ENCODE measurements around the gene NPY4R. TPM values are rescaled to one million over a fixed set of nuclear protein-coding genes. Genes with fewer than 3 reads are reported as not detected.
"Not testable (repeated sequence)": the region's sequence is repeated elsewhere in the genome, so short reads cannot be mapped to it uniquely, and the experiment has no call there.

Gene NPY4R
- total RNA-seq, 2 experiments from 2014 or later: not detected

DNA sequence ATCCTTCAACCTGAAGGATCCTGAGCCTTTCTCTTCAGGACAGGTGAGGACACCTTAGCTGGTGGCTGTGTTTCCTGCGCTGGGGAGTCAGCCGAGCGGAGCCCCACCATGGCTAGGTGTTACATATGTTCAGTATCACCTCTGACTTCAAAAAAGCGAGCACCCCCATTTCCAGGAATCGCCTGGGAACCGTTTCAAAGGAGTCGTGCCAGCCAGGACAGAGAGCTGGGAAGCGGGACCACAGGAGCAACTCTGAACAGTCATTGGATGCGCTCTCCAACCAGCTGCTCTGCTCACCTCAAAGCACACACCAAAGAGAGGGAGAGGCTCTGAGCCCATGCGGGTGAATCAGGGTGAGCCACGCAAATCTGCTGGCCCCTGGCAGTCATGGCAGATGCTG is 24.5 kb upstream of the NPY4R start:
- H3K27ac Mint-ChIP-seq; H3K4me1 Mint-ChIP-seq; POLR2A ChIA-PET; H3K36me3 Mint-ChIP-seq (ENCODE audit: low read depth); H3K9me3 Mint-ChIP-seq (ENCODE audit: low read depth); H3K4me3 Mint-ChIP-seq; H3K27me3 Mint-ChIP-seq; ATAC-seq; DNase-seq; CTCF ChIA-PET; intact Hi-C loops (cut with DNase I, micrococcal nuclease): not testable (repeated sequence)

- H3K27me3 Mint-ChIP-seq; H3K36me3 Mint-ChIP-seq (ENCODE audit: low read depth); intact Hi-C loops (cut with DNase I, micrococcal nuclease); CTCF ChIA-PET; H3K4me3 Mint-ChIP-seq; H3K4me1 Mint-ChIP-seq; H3K9me3 Mint-ChIP-seq (ENCODE audit: low read depth); H3K27ac Mint-ChIP-seq; POLR2A ChIA-PET; ATAC-seq; DNase-seq: not testable (repeated sequence)
These were observed 20.7 kb upstream of the NPY4R start for GRCh38 chr10:46486459-46486858.

- ATAC-seq; intact Hi-C loops (cut with DNase I, micrococcal nuclease); H3K36me3 Mint-ChIP-seq (ENCODE audit: low read depth); H3K4me1 Mint-ChIP-seq; H3K9me3 Mint-ChIP-seq (ENCODE audit: low read depth); H3K4me3 Mint-ChIP-seq; H3K27ac Mint-ChIP-seq; DNase-seq; POLR2A ChIA-PET; CTCF ChIA-PET; H3K27me3 Mint-ChIP-seq: not testable (repeated sequence)
These were observed 9.1 kb upstream of the NPY4R start for GRCh38 chr10:46474746-46475320.

GRCh38 chr10:46473758-46474157 is 8.0 kb upstream of the NPY4R start:
- H3K4me3 Mint-ChIP-seq, H3K27me3 Mint-ChIP-seq: not testable (repeated sequence)

GRCh38 chr10:46470134-46470533 is 4.4 kb upstream of the NPY4R start:
- POLR2A ChIA-PET; H3K9me3 Mint-ChIP-seq (ENCODE audit: low read depth); CTCF ChIA-PET; H3K27me3 Mint-ChIP-seq; H3K27ac Mint-ChIP-seq; DNase-seq; H3K4me1 Mint-ChIP-seq; H3K4me3 Mint-ChIP-seq; ATAC-seq; intact Hi-C loops (cut with DNase I, micrococcal nuclease); H3K36me3 Mint-ChIP-seq (ENCODE audit: low read depth): not testable (repeated sequence)

More at GRCh38 chr10:46473758-46474157, 8.0 kb upstream of the NPY4R start:
- DNase-seq; intact Hi-C loops (cut with DNase I, micrococcal nuclease); H3K36me3 Mint-ChIP-seq (ENCODE audit: low read depth); H3K27ac Mint-ChIP-seq; CTCF ChIA-PET; POLR2A ChIA-PET; H3K4me1 Mint-ChIP-seq; H3K9me3 Mint-ChIP-seq (ENCODE audit: low read depth); ATAC-seq: not testable (repeated sequence)

DNA sequence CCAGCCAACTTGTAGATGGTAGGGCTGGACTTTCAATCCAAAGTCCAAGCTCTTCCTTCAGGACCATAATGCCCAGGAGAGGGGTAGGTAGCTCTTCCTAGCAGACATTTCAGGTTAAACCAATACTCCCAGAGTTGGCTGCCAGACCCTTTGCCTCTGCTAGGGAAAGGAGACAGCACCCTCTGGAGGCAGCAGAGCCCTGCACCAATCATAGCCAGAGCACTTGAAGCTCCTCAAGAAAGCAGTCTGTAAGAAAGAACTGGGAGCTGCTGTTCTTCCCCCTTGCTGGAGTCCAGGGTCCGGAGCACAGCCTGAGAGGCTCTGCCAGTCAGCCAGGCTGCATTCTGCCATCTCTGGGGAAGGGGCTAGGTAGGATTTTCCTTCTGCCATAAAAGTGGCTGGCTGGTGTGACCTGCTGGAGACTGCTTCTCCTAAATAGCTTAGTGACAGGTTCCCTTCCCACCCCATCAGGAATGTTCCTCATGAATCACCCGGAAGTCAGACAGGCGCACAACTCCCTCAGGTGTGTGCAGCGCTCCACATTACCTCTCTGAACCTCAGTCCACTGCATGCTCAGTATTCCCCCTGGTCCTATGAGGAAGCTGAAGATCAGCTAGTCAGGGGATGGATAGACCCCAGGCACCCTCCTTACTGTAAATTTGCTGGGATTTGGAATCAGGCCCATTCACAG is 2.5 kb upstream of the NPY4R start:
- H3K4me1 Mint-ChIP-seq; H3K27ac Mint-ChIP-seq; H3K4me3 Mint-ChIP-seq; DNase-seq; H3K36me3 Mint-ChIP-seq (ENCODE audit: low read depth); intact Hi-C loops (cut with DNase I, micrococcal nuclease); CTCF ChIA-PET; ATAC-seq; H3K27me3 Mint-ChIP-seq; H3K9me3 Mint-ChIP-seq (ENCODE audit: low read depth); POLR2A ChIA-PET: not testable (repeated sequence)

DNA sequence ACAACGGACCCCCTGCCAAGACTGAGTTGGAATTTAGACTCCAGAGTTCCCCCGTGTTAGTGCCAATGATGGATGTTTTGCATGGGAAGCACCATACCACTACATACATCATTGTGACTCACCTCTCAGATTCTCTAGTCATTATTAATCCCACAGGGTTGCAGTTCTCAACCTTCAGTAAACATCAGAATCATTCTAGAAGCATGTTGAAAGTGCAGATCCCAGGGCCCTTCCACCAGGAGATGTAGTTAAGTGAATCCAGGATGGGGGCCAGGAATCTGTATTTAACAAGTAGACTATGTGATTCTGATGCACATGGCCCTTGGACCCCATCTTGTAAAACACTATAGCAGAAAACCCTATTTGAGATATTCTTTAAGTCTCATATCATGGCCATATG is 2.1 kb downstream of the NPY4R start:
- H3K4me1 Mint-ChIP-seq; POLR2A ChIA-PET; H3K36me3 Mint-ChIP-seq (ENCODE audit: low read depth); H3K4me3 Mint-ChIP-seq; DNase-seq; H3K27me3 Mint-ChIP-seq; H3K9me3 Mint-ChIP-seq (ENCODE audit: low read depth); ATAC-seq; intact Hi-C loops (cut with DNase I, micrococcal nuclease); CTCF ChIA-PET; H3K27ac Mint-ChIP-seq: not testable (repeated sequence)

GRCh38 chr10:46462276-46462675 is 3.5 kb downstream of the NPY4R start:
- H3K27me3 Mint-ChIP-seq; CTCF ChIA-PET; POLR2A ChIA-PET; H3K9me3 Mint-ChIP-seq (ENCODE audit: low read depth); ATAC-seq; H3K4me1 Mint-ChIP-seq; H3K36me3 Mint-ChIP-seq (ENCODE audit: low read depth); intact Hi-C loops (cut with DNase I, micrococcal nuclease); H3K4me3 Mint-ChIP-seq; H3K27ac Mint-ChIP-seq; DNase-seq: not testable (repeated sequence)

DNA sequence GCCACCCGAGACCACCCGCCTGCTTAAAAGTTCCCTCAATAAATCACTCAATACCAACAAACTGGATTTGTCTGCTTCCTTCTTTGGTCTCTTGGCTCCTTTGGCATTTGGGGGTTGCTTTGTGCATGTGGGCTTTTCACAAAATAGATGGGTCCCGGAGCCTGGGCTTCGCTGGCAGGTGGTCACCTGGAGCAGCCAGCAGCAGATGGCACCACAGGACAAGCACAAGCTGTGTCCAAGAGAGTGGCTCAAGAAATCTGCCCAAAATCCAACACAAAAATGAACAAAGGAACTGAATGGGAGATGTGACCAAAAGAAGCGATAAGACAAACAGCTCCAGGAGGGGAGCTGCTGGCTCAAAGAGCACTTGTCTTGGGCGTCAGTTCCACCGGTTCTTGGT is 6.2 kb downstream of the NPY4R start:
- intact Hi-C loops (cut with DNase I, micrococcal nuclease); H3K27me3 Mint-ChIP-seq; ATAC-seq; POLR2A ChIA-PET; H3K27ac Mint-ChIP-seq; H3K4me3 Mint-ChIP-seq; DNase-seq; CTCF ChIA-PET; H3K9me3 Mint-ChIP-seq (ENCODE audit: low read depth); H3K36me3 Mint-ChIP-seq (ENCODE audit: low read depth); H3K4me1 Mint-ChIP-seq: not testable (repeated sequence)

DNA sequence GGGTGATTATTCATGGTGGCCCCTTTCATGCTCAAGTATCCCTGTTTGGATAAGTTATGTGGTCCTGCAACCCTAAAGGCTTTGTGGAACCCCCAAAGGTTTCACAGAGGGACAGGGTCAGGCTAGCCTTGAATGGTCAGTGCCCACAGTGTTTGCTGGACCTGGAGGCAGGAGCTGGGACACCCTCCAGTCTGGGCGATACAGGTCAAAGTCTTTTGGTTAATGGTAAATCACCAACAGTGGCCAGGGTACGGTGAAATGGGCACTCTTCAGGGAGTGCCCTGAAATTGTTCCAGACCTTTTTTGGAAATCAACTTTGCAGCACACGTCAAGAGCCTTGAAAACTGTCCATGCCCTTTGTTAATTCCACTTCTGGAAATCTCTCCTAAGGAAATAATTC is 8.7 kb downstream of the NPY4R start:
- H3K27ac Mint-ChIP-seq; H3K4me1 Mint-ChIP-seq; H3K4me3 Mint-ChIP-seq; ATAC-seq; H3K9me3 Mint-ChIP-seq (ENCODE audit: low read depth); DNase-seq; H3K27me3 Mint-ChIP-seq; POLR2A ChIA-PET; intact Hi-C loops (cut with DNase I, micrococcal nuclease); H3K36me3 Mint-ChIP-seq (ENCODE audit: low read depth); CTCF ChIA-PET: not testable (repeated sequence)

DNA sequence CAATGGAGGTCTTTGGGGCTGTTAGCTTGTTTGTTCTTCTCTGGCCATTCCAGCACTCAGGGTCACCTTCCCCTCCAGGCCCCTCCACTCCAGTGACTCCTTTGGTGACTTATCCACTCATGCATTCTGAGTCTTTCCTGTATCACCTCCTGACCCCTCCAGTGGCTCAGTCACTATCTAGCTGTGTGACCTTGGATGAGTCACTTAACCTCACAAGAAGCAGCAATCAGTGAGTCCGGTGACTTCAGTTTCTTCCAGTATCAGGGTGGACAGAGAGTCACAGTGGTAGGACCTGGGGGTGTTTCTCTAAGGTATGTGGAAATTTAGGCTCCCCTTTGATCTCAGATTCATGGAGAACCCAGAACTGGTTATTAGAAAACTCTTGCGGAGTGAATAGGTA is 9.8 kb downstream of the NPY4R start:
- DNase-seq; H3K27ac Mint-ChIP-seq; H3K36me3 Mint-ChIP-seq (ENCODE audit: low read depth); H3K27me3 Mint-ChIP-seq; H3K4me3 Mint-ChIP-seq; H3K4me1 Mint-ChIP-seq; H3K9me3 Mint-ChIP-seq (ENCODE audit: low read depth); ATAC-seq; intact Hi-C loops (cut with DNase I, micrococcal nuclease); POLR2A ChIA-PET; CTCF ChIA-PET: not testable (repeated sequence)

- H3K27ac Mint-ChIP-seq; H3K4me3 Mint-ChIP-seq; intact Hi-C loops (cut with DNase I, micrococcal nuclease); H3K4me1 Mint-ChIP-seq; H3K36me3 Mint-ChIP-seq (ENCODE audit: low read depth); H3K27me3 Mint-ChIP-seq; H3K9me3 Mint-ChIP-seq (ENCODE audit: low read depth); ATAC-seq; CTCF ChIA-PET; DNase-seq; POLR2A ChIA-PET: not testable (repeated sequence)
These were observed 14.4 kb downstream of the NPY4R start for GRCh38 chr10:46451365-46451764.

Measured in activated CD4-positive, alpha-beta T cell treated with anti-CD3 and anti-CD28 coated beads for 36 hours (primary cell).